SK-N-SH treated with all-trans-retinoic acid at 6 μM for 48 hours (cell line): ENCODE data around the gene VTA1.

Source experiments
- ATAC-seq: fragments of 200-7000 bp; cut with Tn5 transposase; 3 replicates; pipeline ENCODE4 v1.9.1; 2020; ENCODE audit warnings: mild to moderate bottlenecking, moderate library complexity
- ARNTL ChIP-seq: fragments of 450-650 bp; formaldehyde crosslinking; IDR thresholded peaks from 2 replicates; pipeline ENCODE4 v1.5.0; 2020; ENCODE audit warnings: low read depth, mild to moderate bottlenecking, moderate library complexity, borderline replicate concordance
- BACH2 ChIP-seq: fragments of 250-450 bp; sonication (Bioruptor Pico); IDR thresholded peaks from 2 replicates; pipeline ENCODE4 v1.9.0; 2021; ENCODE audit warnings: mild to moderate bottlenecking, borderline replicate concordance
- CSDC2 ChIP-seq: fragments of 250-450 bp; sonication (Bioruptor Pico); IDR thresholded peaks from 2 replicates; pipeline ENCODE4 v1.5.0; 2020; ENCODE audit warnings: mild to moderate bottlenecking, moderate library complexity
- ESRRG ChIP-seq: fragments of 250-450 bp; sonication (Bioruptor Pico); IDR thresholded peaks from 2 replicates; pipeline ENCODE4 v1.6.1; 2021; ENCODE audit warnings: mild to moderate bottlenecking
- GLIS3 ChIP-seq: fragments of 250-450 bp; sonication (Bioruptor Pico); IDR thresholded peaks from 2 replicates; pipeline ENCODE4 v1.5.0; 2020; ENCODE audit warnings: mild to moderate bottlenecking, moderate library complexity
- ISL1 ChIP-seq: fragments of 250-450 bp; sonication (Bioruptor Pico); IDR thresholded peaks from 2 replicates; pipeline ENCODE4 v2.1.2; 2022; ENCODE audit warnings: mild to moderate bottlenecking, moderate library complexity
- OSR1 ChIP-seq: fragments of 250-450 bp; sonication (Bioruptor Pico); IDR thresholded peaks from 2 replicates; pipeline ENCODE4 v1.8.0; 2022; ENCODE audit warnings: moderate library complexity, mild to moderate bottlenecking, inconsistent platforms
- PATZ1 ChIP-seq: fragments of 250-450 bp; sonication (Bioruptor Pico); IDR thresholded peaks from 2 replicates; pipeline ENCODE4 v1.8.0; 2020; ENCODE audit warnings: mild to moderate bottlenecking, moderate library complexity, borderline replicate concordance
- POU6F1 ChIP-seq: fragments of 250-450 bp; sonication (Bioruptor Pico); IDR thresholded peaks from 2 replicates; pipeline ENCODE4 v1.8.0; 2021; ENCODE audit warnings: low read depth, mild to moderate bottlenecking, moderate library complexity, borderline replicate concordance
- PPARA ChIP-seq: fragments of 250-450 bp; sonication (Bioruptor Pico); IDR thresholded peaks from 2 replicates; pipeline ENCODE4 v1.5.0; 2020; ENCODE audit warnings: mild to moderate bottlenecking, borderline replicate concordance
- RARB ChIP-seq: fragments of 250-450 bp; sonication (Bioruptor Pico); IDR thresholded peaks from 2 replicates; pipeline ENCODE4 v1.8.0; 2021; ENCODE audit warnings: mild to moderate bottlenecking, moderate library complexity
- SNAI2 ChIP-seq: fragments of 250-450 bp; sonication (Bioruptor Pico); IDR thresholded peaks from 2 replicates; pipeline ENCODE4 v1.5.0; 2020; ENCODE audit warnings: mild to moderate bottlenecking, moderate library complexity
- TCF4 ChIP-seq: fragments of 250-450 bp; sonication (Bioruptor Pico); IDR thresholded peaks from 2 replicates; pipeline ENCODE4 v1.8.0; 2021; ENCODE audit warnings: mild to moderate bottlenecking, moderate library complexity, borderline replicate concordance
- TOX ChIP-seq: fragments of 250-450 bp; sonication (Bioruptor Pico); IDR thresholded peaks from 2 replicates; pipeline ENCODE4 v1.8.0; 2021; ENCODE audit warnings: mild to moderate bottlenecking, moderate library complexity, borderline replicate concordance
- ZC3H10 ChIP-seq: fragments of 250-450 bp; sonication (Bioruptor Pico); IDR thresholded peaks from 2 replicates; pipeline ENCODE4 v1.5.1; 2021; ENCODE audit warnings: mild to moderate bottlenecking, moderate library complexity
- ZFP3 ChIP-seq: fragments of 250-450 bp; sonication (Bioruptor Pico); IDR thresholded peaks from 2 replicates; pipeline ENCODE4 v1.5.0; 2020; ENCODE audit warnings: mild to moderate bottlenecking, moderate library complexity
- ZFP30 ChIP-seq: fragments of 450-650 bp; formaldehyde crosslinking; IDR thresholded peaks from 2 replicates; pipeline ENCODE4 v1.5.0; 2022; ENCODE audit warnings: mild to moderate bottlenecking, moderate library complexity
- ZNF565 ChIP-seq: fragments of 450-650 bp; formaldehyde crosslinking; conservative IDR thresholded peaks from 2 replicates; pipeline ENCODE4 v1.5.0; 2020; ENCODE audit warnings: low read depth, mild to moderate bottlenecking, moderate library complexity
- ZNF70 ChIP-seq: fragments of 450-650 bp; formaldehyde crosslinking; IDR thresholded peaks from 2 replicates; pipeline ENCODE4 v1.5.0; 2020; ENCODE audit warnings: mild to moderate bottlenecking, moderate library complexity
- TF ChIP-seq, protein P1 (sequence below): fragments of 250-450 bp; sonication (Bioruptor Pico); IDR thresholded peaks from 2 replicates; pipeline ENCODE4 v1.5.0; 2020; ENCODE audit warnings: mild to moderate bottlenecking, moderate library complexity
- TF ChIP-seq, protein P2 (sequence below): fragments of 250-450 bp; sonication (Bioruptor Pico); IDR thresholded peaks from 2 replicates; pipeline ENCODE4 v1.5.1; 2021; ENCODE audit warnings: mild to moderate bottlenecking, moderate library complexity
- TF ChIP-seq, protein P3 (sequence below): fragments of 250-450 bp; sonication (Bioruptor Pico); IDR thresholded peaks from 2 replicates; pipeline ENCODE4 v1.5.1; 2020; ENCODE audit warnings: low read depth, mild to moderate bottlenecking, moderate library complexity

Gene VTA1

GRCh38 chr6:142223938-142224337 lies 76.9 kb downstream of the VTA1 start:
- no peak for ATAC-seq
- TF ChIP-seq OSR1 (CRISPR knock-in tag) (no peak), RARB (CRISPR knock-in tag) (no peak), ZNF70 (no peak), TCF4 (CRISPR knock-in tag) (no peak), ARNTL (CRISPR knock-in tag) (no peak), ZFP30 (CRISPR knock-in tag) (no peak), PPARA (CRISPR knock-in tag) (no peak), CSDC2 (CRISPR knock-in tag) (no peak), BACH2 (CRISPR knock-in tag) (no peak), POU6F1 (CRISPR knock-in tag) (no peak), ESRRG (no peak)
- TF ChIP-seq, protein P1, sequence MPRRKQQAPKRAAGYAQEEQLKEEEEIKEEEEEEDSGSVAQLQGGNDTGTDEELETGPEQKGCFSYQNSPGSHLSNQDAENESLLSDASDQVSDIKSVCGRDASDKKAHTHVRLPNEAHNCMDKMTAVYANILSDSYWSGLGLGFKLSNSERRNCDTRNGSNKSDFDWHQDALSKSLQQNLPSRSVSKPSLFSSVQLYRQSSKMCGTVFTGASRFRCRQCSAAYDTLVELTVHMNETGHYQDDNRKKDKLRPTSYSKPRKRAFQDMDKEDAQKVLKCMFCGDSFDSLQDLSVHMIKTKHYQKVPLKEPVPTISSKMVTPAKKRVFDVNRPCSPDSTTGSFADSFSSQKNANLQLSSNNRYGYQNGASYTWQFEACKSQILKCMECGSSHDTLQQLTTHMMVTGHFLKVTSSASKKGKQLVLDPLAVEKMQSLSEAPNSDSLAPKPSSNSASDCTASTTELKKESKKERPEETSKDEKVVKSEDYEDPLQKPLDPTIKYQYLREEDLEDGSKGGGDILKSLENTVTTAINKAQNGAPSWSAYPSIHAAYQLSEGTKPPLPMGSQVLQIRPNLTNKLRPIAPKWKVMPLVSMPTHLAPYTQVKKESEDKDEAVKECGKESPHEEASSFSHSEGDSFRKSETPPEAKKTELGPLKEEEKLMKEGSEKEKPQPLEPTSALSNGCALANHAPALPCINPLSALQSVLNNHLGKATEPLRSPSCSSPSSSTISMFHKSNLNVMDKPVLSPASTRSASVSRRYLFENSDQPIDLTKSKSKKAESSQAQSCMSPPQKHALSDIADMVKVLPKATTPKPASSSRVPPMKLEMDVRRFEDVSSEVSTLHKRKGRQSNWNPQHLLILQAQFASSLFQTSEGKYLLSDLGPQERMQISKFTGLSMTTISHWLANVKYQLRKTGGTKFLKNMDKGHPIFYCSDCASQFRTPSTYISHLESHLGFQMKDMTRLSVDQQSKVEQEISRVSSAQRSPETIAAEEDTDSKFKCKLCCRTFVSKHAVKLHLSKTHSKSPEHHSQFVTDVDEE (CRISPR knock-in tag) = no peak

DNA sequence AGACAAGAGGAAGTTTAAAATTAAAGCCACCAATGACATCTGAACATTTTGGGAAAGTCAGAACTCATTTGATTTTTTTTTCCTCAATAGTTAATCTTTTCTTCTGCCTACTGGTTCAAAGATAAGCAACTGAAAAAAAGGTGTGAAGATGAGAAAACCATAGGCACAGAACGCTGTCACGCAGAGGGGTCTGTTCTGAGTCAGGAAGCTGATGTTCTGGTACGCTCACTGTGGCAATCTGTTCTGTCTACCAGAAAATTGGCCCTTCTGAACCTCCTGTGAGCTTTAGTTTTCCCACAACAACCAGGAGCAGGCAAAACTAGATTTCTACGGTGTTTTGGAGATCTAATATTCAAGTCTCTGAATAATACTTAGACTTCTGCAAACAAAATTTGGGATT lies 78.1 kb downstream of the VTA1 start:
- ATAC-seq = no peak
- TF ChIP-seq ZNF565 = no peak

GRCh38 chr6:142225552-142225951 lies 78.5 kb downstream of the VTA1 start:
- ATAC-seq = no peak
- TF ChIP-seq ZFP3 (CRISPR knock-in tag) = no peak
- TF ChIP-seq, protein P2, sequence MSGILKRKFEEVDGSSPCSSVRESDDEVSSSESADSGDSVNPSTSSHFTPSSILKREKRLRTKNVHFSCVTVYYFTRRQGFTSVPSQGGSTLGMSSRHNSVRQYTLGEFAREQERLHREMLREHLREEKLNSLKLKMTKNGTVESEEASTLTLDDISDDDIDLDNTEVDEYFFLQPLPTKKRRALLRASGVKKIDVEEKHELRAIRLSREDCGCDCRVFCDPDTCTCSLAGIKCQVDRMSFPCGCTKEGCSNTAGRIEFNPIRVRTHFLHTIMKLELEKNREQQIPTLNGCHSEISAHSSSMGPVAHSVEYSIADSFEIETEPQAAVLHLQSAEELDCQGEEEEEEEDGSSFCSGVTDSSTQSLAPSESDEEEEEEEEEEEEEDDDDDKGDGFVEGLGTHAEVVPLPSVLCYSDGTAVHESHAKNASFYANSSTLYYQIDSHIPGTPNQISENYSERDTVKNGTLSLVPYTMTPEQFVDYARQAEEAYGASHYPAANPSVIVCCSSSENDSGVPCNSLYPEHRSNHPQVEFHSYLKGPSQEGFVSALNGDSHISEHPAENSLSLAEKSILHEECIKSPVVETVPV = no peak
- no peak for TF ChIP-seq OSR1 (CRISPR knock-in tag)
- no peak for TF ChIP-seq TCF4 (CRISPR knock-in tag)
- TF ChIP-seq ESRRG = no peak
- no peak for TF ChIP-seq GLIS3 (CRISPR knock-in tag)
- no peak for TF ChIP-seq ZNF565
- TF ChIP-seq, protein P3, sequence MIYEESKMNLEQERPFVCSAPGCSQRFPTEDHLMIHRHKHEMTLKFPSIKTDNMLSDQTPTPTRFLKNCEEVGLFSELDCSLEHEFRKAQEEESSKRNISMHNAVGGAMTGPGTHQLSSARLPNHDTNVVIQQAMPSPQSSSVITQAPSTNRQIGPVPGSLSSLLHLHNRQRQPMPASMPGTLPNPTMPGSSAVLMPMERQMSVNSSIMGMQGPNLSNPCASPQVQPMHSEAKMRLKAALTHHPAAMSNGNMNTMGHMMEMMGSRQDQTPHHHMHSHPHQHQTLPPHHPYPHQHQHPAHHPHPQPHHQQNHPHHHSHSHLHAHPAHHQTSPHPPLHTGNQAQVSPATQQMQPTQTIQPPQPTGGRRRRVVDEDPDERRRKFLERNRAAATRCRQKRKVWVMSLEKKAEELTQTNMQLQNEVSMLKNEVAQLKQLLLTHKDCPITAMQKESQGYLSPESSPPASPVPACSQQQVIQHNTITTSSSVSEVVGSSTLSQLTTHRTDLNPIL (CRISPR knock-in tag) = no peak
- TF ChIP-seq PPARA (CRISPR knock-in tag) = no peak
- no peak for TF ChIP-seq TOX (CRISPR knock-in tag)
- no peak for TF ChIP-seq ARNTL (CRISPR knock-in tag)
- TF ChIP-seq ZC3H10 (CRISPR knock-in tag) = no peak
- TF ChIP-seq SNAI2 = no peak
- no peak for TF ChIP-seq ZNF70
- TF ChIP-seq BACH2 (CRISPR knock-in tag) = no peak
- no peak for TF ChIP-seq PATZ1
- no peak for TF ChIP-seq ISL1
